Stimulated activated CD4-positive, alpha-beta T cell treated with anti-CD3 and anti-CD28 coated beads, Interleukin-4, amount 100 ng/mL, for 24 hours (primary cell): ENCODE data around the gene RRBP1.
A peak's percentile ranks its signal among the peaks of the same experiment; 100 is the strongest.
"Not testable (repeated sequence)": the region's sequence is repeated elsewhere in the genome, so short reads cannot be mapped to it uniquely, and the experiment has no call there.

Experiments
- DNase-seq: peaks from one replicate; pipeline ENCODE4 v3.0.0-alpha.2; 2020

Gene RRBP1

DNA sequence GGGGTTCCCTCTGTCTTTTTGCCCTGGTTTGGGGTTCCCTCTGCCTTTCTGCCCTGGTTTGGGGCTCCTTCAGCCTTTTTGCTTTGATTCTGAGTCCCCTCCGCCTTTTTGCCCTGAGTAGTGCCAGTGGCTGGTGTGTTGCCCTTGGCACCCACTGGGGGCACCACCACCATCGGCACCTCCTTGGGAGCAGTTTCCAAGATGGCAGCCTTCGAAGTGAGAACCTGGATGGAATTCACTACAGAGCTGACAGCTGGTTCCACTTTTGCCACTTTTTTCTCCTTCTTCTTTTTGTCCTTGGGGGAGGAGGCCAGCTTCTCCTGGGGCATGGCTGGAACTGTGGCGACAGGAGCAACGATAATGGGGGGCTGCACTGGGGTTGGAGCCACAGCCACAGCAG is 22.2 kb downstream of the RRBP1 start:
- no peak for DNase-seq

DNA sequence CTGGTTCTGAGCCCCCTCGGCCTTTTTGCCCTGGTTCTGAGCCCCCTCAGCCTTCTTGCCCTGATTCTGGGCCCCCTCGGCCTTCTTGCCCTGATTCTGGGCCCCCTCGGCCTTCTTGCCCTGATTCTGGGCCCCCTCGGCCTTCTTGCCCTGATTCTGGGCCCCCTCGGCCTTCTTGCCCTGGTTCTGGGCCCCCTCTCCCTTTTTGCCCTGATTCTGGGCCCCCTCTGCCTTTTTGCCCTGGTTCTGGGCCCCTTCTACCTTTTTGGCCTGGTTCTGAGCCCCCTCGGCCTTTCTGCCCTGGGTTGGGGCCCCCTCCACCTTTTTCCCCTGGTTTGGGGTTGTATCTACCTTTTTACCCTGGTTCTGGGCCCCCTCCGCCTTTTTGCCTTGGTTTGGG is 22.7 kb downstream of the RRBP1 start:
- DNase-seq, result not testable (repeated sequence)

- no peak for DNase-seq
Measured at GRCh38 chr20:17658648-17658993, 23.4 kb downstream of the RRBP1 start.

DNA sequence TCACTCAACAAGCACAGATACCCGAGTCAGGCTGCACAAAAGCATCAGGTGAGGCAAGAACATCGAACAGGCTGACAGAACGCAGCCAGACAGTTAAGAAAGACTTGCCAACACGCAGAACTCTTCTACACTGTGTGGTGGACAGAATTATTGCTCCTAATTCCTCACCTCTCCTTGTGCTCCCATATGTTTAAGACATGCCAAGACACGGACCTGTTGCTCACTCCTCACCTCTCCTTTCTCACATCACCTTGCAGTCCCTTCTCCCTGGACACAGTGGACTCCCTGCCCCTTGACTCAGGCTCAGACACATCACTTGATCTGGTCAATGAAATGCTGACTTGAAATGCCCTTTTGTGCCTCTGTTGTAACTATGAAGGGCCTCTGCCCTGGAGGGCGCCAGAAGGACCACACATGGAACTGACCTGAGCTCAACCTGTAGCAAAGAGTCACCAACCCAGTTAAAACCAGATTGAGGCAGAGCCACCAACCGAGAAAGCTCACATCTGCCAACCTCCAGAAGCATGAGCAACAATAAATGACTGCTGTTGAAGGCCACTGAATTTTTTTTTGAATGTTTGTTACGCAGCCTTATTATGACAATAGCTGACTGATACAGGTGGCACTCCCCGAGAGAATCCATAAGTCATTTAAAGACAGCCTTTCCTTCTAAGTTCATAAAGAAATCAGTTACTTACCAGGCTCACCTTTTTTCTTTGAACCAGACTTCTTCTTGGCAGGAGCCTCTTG is 24.0 kb downstream of the RRBP1 start:
- no peak for DNase-seq

GRCh38 chr20:17657079-17657825 is 24.8 kb downstream of the RRBP1 start:
- DNase-seq, result no peak

DNA sequence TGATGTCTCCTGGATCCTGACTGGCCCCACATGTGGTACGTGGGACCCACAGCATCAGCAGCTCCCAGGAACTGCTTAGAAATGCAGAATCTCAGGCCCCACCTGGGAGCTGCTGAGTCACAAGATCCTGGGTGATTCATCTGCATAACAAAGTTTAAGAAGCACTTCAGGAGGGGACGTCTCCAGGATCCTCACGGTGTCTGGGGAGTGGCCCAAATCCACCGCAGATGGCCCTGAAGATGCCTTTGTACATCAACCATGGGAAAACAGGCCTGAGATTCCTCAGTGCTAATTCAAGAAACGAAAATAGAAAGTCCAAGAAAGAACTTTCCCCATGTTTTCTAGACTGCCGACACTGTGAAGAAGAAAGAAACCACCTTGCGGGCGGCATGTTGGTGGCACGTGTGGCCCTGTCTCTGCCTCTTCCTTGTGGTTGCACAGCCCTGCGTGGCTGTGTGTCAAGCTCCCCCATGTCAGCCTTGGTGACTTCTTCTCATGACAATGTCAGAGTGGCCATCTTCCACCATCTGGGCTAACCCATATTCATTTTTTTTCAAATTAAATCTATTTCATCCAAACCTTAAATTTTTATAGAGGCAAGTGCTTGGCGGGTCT is 26.1 kb downstream of the RRBP1 start:
- DNase-seq, result no peak

DNA sequence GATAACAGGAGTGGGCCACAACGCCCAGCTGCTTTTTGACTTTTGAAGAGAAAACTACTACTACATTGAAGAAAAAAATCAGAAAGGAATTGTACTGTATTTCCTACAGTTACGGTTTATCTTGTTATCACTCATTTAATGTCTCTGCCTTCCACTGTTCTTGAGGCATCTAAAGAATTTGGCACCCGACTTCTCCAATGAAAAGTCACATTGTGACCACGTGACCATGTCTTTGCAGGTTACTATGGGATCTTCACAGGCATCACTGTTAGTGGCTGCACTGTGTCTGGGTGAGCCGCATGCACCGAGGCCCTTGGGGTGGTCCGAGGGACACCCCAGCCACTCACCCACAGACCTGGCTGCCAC is 26.8 kb downstream of the RRBP1 start:
- DNase-seq, result no peak

DNA sequence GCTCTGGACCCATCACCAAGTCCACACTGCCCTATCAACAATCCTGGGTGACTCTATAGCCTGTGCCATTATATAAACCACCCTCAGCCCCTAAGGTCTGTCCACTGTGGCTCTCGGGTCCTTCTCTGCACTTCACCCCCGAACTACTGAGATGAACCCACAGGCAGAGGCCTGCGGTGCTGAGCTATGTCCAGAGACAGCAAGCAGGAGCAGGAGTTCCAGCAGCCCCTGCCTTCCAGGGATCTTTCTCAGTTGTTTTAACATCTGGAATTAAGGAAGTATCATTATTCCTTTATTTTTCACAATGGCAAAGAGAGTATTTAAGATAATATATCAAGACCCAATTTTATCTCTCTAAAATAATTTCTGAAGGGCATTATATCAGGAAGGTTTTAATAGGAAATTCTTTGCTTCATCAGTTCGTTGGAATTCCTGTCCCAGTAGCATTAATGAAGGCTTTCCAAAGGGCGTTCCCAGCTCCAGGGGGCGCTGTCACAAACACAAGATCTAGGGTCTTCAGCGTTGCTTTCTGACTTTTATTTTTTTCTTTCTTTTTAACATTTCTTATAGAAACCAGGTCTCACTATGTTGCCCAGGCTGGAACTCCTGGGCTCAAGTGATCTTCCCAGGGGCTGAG is 27.3 kb downstream of the RRBP1 start:
- DNase-seq, result no peak

DNA sequence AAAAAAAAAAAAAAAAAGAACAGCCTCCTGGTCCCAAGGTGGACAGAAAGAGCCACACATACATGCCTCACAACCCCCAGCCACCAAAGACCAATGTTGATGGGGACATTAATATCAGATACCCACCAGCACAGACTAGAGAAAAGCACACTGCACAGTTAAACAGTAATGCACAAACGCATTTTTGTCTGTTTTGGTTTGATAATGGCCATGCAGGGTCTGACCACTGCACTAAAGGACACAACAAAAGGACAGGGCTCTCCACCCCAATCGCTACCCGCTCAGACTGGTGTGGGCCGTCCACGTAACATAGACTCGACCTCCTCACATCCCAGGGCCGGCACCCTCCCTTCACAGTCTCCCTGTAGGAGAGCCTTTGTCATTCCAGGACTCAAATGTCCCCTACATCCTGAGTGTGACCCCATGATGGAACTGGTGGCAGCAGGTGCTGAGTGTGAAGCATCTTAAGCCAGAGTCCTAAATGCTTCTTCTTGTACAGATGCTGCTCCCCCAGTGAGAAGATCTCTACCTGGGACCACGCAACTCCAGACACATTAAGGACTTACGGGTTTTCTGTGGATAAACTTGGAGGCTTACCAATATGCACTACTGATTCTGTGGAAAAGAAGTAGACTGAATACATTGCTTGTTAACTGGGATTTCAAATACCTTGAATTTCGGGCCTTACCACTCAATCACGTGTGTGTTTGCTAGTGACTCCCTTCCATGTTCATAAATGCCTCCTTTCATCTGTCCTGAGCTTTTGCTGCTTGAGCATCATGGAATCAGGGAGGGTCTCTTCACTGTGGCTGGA is 28.0 kb downstream of the RRBP1 start:
- DNase-seq, result no peak

GRCh38 chr20:17652411-17652810 is 29.6 kb downstream of the RRBP1 start:
- DNase-seq, result no peak

DNA sequence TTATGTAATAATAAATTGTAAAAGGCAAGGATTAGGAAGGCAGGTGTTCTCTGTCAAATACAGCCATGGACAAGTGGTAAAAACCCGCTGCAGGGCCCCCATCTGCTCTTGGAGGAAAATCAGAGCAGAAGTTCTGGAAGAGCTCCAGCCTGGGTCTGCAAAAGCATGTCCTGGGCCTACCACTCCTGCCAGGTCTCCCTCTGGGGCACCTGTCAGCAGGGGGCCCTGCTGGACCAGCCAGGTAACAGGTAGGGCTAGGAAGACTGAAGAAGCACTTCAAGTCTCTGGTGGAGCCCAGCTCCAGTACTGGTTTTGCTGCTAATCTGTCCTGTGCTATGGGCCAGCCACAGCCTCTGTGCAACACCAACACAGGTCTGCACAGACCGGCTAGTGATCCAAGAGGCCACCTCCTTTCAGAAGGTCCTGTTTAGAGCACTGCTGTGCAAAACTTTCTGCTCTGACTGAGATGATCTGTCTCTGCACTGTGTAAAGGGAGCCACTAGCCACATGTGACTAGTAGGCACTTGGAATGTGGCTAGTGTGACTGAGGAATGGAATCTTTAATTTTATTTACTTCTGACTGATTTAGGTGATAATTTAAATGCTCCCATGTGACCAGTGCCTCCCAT is 30.2 kb downstream of the RRBP1 start:
- DNase-seq, result no peak

- DNase-seq, result no peak
Measured at GRCh38 chr20:17651129-17651759, 30.8 kb downstream of the RRBP1 start.

- DNase-seq, result no peak
Measured at GRCh38 chr20:17650301-17651128, 31.5 kb downstream of the RRBP1 start.

GRCh38 chr20:17648791-17649730 is 33.0 kb downstream of the RRBP1 start:
- DNase-seq, result peak; percentile 20

GRCh38 chr20:17648315-17648646 is 33.8 kb downstream of the RRBP1 start:
- DNase-seq, result no peak

GRCh38 chr20:17647391-17648314 is 34.4 kb downstream of the RRBP1 start:
- no peak for DNase-seq

DNA sequence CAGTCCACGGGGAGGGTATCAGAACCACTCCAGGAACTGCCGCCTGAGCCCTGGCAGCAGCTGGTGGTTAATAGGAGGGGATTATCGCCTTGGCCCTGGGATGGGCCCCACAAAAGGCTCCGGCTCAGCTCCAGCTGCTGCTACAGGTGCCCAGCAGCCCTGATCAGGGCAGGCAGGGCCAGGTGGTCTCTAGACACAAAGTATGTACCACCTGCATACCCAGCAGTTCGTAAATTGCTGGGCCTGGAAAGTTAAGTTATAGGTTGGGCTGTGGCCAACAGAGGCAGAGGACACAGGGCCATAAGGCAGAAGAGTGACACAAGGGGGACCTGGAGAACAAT is 35.1 kb downstream of the RRBP1 start:
- DNase-seq, result no peak

- no peak for DNase-seq
Measured at GRCh38 chr20:17646209-17646960, 35.7 kb downstream of the RRBP1 start.
